Measurements from ENCODE around the gene COL1A2.

Gene COL1A2

DNA sequence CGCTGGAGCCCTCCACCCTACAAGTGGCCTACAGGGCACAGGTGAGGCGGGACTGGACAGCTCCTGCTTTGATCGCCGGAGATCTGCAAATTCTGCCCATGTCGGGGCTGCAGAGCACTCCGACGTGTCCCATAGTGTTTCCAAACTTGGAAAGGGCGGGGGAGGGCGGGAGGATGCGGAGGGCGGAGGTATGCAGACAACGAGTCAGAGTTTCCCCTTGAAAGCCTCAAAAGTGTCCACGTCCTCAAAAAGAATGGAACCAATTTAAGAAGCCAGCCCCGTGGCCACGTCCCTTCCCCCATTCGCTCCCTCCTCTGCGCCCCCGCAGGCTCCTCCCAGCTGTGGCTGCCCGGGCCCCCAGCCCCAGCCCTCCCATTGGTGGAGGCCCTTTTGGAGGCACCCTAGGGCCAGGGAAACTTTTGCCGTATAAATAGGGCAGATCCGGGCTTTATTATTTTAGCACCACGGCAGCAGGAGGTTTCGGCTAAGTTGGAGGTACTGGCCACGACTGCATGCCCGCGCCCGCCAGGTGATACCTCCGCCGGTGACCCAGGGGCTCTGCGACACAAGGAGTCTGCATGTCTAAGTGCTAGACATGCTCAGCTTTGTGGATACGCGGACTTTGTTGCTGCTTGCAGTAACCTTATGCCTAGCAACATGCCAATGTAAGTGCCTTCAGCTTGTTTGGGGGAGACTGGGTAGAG lies at the start of gene COL1A2:
Gene COL1A2 (plus strand): TSS at position 459 of the 704 bp plus-strand sequence. CDS start 137 bp downstream, at position 596.
- DNase-seq, result no peak

DNA sequence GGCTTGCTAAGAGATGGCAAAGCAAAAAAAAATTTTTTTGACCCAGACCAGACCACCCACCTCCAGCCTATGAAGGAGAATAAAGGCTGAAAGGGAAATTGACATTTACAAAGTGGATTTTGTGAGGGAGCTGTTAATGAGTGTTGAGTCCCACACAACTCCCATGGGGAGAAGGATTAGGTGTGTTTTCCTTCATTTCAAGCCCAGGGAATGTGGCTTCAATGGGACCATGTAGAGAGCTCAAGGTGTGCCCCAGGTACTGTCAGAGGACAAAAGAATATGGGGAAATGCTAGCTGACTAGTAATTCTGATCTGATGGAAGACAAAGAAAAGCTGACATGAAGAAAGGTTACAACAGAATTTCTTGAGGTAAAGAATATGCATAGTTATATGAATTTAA lies 48.8 kb upstream of the COL1A2 start:
- no peak for DNase-seq

DNA sequence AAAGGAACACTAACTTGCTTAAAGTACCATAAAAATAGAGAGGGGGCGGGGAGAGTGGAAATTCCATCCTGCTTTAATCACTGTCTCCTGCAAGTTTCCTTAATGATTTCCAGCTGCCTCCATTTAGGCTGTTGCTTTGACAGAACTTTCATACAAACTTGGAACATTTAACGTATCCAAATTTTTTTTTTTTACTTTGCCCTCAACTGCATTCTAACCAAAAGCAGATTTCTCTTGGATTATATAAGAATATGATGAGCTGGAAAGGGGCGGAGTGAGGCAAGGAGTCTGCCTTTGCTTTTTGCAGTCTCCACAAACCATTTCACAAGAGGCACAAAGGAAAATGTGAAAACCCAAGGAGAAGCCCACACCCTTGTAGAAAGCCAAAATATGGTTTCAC lies 46.6 kb upstream of the COL1A2 start:
- DNase-seq, result no peak

GRCh38 chr7:94350734-94351133 lies 44.0 kb upstream of the COL1A2 start:
- DNase-seq, result no peak

DNA sequence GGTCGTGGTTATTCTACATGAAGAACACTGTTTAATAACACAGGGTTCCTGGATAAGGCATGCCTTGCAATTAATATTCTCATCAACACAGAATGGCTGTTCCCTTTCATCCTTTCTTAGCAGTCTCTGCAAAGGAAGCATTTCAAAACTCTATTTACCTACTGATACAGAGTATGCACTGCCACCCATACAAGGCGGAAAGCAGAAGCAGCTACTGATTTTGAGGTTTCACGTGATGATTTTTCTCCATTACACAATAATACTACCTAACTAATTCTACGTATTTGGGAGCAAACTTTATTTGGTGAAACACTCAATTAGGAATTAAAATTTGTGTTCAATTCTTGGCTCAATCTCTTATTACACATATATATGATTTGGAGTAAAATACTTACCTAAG lies 43.0 kb upstream of the COL1A2 start:
- DNase-seq, result no peak

- no peak for DNase-seq
Observed at GRCh38 chr7:94352887-94353286, 41.8 kb upstream of the COL1A2 start.

DNA sequence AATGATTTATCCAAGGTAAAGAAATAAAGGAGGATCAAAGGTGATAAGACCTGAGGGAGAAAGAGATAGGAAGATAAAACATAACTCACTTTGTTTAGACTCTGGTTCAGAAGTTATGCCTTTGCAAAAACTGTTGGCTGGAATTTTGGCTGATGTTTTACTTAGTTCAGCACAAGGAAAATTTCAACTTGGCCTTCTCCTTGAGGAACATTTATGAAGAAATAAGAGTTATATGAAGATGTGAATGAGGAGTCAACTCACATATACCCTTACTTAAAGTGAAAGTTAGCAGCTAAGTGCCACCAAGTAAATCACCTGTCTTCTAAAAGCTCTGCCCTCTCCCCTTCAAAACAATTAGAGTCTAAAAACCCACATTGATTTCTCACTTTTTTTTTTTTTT lies 39.7 kb upstream of the COL1A2 start:
- DNase-seq, result no peak

DNA sequence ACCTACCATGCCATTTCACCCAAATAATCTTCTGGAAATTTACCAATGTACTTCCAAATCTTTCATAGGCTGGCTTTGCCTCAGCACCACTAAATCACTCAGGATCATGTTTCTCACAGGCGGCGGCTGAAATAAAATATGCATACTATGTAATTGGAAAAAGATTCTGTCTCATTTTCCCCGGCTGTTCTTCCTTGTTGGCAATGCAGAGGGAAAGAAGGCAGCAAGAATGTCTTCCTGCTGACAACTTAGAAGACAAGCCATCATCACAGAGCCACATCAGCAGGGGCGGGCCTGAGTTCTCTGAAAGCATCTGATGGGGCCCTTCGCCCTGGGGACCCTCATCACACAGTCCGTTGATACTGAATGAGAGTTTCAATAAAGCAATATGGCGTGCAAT lies 39.2 kb upstream of the COL1A2 start:
- DNase-seq, result no peak

DNA sequence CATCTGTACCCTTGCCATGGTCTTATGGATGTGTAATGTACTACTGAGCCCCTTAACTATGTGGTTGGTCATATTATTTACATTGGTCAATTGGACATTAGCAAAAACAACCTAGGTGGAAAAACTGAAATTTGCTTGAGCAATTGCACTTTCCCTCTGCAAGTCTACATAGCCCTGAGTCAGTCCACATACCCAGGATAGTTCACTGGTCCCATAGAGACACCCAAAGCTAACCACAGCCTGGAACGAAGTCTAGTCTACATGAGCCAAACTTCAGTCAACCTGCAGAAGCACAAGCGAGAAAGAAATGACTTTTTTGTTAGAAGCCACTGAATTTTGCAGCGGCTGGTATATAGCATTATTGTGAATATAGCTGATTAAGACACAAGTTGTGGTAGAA lies 37.6 kb upstream of the COL1A2 start:
- DNase-seq, result no peak

DNA sequence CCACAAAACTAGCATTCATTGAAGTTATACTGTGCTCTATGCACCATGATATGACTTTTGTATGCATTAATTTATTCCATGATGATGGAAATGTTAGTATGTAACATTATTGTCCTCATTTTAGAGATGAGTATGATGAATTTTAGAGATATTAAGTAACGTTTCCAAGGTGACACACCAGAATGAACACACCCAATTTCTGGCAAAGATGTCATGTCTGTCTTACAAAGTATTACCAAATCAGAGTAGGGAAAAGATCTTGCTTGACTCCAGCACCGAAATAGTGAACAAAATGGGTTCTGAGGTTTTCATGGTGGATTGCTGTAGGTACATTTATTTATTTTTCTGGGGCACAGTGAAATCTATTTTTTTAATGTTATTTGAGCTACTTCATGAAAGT lies 33.8 kb upstream of the COL1A2 start:
- no peak for DNase-seq

DNA sequence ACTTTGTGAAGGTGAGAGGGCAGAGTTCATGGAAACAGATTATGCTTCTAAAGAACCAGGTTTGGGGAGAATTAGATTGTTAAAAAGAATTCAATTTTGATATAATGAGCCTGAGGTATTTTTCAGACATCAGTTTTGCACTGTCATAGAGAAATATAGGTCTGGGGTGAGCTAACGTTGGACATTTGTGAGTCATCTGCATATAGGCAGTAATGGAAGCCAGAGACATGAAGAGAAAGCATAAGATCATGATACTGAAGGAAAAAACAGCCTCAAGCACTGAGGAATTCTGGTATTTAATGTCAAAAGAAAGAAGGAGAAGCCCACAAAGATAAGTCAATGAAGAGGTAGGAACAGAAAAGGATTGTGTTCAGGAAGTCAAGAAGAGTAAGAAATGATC lies 32.4 kb upstream of the COL1A2 start:
- DNase-seq, result no peak

- no peak for DNase-seq
Observed at GRCh38 chr7:94364816-94365215, 29.9 kb upstream of the COL1A2 start.

- DNase-seq, result no peak
Observed at GRCh38 chr7:94366163-94366562, 28.5 kb upstream of the COL1A2 start.

- DNase-seq, result no peak
Observed at GRCh38 chr7:94366832-94367231, 27.9 kb upstream of the COL1A2 start.

- DNase-seq, result no peak
Observed at GRCh38 chr7:94367949-94368348, 26.7 kb upstream of the COL1A2 start.

- DNase-seq, result no peak
Observed at GRCh38 chr7:94368371-94368791, 26.3 kb upstream of the COL1A2 start.

DNA sequence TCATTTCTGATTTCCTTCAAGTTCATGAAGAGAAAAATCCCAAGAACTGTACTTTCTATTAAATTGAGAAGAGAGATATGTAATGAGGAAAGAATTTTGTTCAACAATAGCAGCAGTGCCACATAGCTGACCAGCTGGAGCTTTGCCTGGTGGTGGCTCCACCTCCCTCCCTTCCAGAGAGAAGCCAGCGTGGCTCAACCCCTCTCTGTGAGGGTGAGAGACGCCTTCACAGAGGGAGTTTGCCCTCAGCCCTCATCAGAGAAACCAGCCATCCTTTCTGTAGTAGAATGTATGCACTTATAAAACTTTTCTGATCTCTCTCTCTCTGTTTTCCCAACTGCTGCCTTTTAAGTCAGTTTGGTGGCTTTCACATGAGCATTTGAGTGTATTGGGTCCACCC lies 20.5 kb upstream of the COL1A2 start:
- no peak for DNase-seq

- no peak for DNase-seq
Observed at GRCh38 chr7:94374721-94375566, 19.8 kb upstream of the COL1A2 start.

DNA sequence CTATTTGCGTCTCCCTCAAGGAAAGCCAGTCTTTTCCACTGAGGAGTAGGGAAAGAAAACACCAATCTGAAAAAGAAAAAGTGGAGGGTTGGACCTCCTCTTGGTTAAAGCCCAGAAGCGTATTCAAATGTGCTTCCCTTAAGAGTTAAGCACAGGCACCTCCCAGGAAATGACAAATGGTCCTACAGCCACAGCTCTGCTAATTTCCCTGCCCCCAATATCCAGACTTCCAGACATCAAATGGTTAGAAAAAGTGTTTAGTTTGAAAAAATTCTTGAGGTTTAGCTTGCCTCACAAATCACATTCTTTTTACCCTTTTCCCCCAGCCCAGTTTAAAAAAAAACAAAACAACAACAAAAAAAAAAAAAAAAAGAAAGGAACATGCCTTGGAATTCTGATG lies 19.0 kb upstream of the COL1A2 start:
- DNase-seq, result no peak

DNA sequence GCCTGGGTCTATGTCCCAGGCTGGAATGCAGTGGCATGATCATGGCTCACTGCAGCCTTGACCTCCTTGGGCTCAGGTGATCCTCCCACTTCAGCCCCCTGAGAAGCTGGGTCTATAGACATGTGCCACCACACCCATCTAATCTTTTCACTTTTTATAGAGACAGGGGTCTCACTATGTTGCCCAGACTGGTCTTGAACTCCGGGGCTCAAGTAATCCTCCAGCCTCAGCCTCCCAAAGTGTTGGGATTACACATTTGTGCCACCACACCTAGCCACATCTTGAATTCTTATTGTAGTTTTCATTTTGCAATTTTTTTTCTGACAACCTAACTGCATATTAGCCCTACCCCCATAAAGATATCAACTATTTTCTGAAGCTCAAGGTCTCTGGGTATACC lies 18.4 kb upstream of the COL1A2 start:
- DNase-seq, result no peak

GRCh38 chr7:94378356-94378755 lies 16.3 kb upstream of the COL1A2 start:
- no peak for DNase-seq

- no peak for DNase-seq
Observed at GRCh38 chr7:94380264-94380663, 14.4 kb upstream of the COL1A2 start.

GRCh38 chr7:94382132-94382531 lies 12.6 kb upstream of the COL1A2 start:
- no peak for DNase-seq

DNA sequence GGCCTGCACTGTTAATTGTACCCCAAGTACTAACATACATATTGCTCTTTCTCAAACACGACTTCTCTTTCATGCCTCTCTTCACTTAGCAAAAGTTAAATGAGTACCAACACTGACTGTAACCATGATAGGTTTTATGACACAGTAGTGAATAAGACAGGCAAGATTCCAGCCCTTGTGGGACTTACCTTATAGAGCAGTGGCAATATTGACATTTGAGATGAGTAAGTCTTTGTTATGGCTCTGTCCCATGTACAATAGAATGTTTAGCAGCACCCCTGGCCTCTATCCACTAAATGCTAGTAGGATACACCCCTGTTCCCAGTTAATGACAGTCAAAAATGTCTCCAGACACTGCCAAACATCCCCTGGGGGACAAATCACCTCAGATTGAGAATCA lies 11.9 kb upstream of the COL1A2 start:
- DNase-seq, result no peak

- DNase-seq, result no peak
Observed at GRCh38 chr7:94384315-94384714, 10.4 kb upstream of the COL1A2 start.
